ENCODE results near the gene KCNAB1.

KCNAB1 gene

GRCh38 chr3:156299569-156299968 lies 179.2 kb downstream of the KCNAB1 start:
- H3K4me3 ChIP-seq (replicated peaks; ENCODE audit: low read depth, low read length), result no peak overlapping the region
- no peak for DNase-seq (ENCODE audit: low read depth)
- TF ChIP-seq CTCF (IDR thresholded peaks at IDR 0.05; ENCODE audit: low read length, missing control alignments), result no peak

DNA sequence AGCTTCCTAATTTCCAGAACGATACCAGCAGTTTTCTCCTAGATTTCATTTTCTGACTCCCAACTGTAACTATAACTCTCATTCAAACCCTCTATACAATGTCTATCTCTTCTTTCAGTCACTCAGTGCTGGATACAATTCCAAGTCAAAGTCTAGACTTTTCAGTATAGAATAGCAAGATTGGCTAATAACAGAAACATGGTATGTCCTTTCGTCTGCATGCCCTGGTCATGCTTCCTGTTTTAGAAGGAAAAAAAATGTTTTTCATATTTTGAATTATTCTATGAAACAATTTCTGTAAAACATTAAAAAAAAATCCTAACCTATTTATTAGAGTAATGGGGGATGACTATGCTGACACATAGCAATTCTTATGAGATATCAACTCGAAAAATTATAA lies 180.0 kb downstream of the KCNAB1 start:
- no peak for TF ChIP-seq CTCF (IDR thresholded peaks at IDR 0.05; ENCODE audit: low read length, missing control alignments)
- DNase-seq (ENCODE audit: low read depth), result no peak

GRCh38 chr3:156300929-156301840 lies 180.8 kb downstream of the KCNAB1 start:
- no peak for TF ChIP-seq CTCF (IDR thresholded peaks at IDR 0.05; ENCODE audit: low read length, missing control alignments)
- DNase-seq (ENCODE audit: low read depth), result no peak
- no peak overlapping the region for H3K4me3 ChIP-seq (replicated peaks; ENCODE audit: low read depth, low read length)

More for the DNA sequence above, 180.0 kb downstream of the KCNAB1 start:
- no peak overlapping the region for H3K4me3 ChIP-seq (replicated peaks; ENCODE audit: low read depth, low read length)

DNA sequence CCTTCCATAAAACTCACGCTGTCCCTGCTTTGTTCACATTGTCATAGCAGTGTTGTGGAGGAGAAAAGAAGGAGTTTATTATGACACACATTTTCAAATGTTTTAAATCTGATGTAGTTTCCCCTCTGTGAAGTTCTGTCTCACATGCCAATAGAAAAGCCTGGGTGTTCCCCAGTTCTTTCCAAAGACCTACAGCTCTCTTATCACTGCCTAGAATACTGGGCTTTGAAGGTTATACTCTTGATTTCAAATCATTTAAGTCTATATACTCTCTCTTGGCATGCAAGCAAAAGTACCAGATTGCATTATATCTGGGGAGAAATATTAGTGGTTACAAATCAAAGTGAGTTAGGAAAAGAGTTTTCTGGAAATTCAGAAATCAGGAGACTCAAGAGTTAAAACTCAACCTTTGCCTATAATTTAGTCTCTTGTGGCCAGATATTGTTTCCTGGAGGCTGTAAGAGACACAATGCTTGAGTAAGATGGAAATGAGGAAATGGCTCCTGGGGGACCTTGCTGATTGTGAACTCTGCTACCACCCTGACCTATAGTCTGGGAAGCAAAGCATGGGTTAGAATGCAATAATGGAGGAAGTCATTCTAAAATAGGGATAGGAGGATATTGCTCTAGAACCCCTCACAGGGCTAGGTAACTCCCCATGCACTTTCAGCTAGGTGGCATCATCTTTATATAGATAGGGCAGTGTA lies 182.8 kb downstream of the KCNAB1 start:
- DNase-seq (ENCODE audit: low read depth), result no peak
- no peak overlapping the region for H3K4me3 ChIP-seq (replicated peaks; ENCODE audit: low read depth, low read length)
- TF ChIP-seq CTCF (IDR thresholded peaks at IDR 0.05; ENCODE audit: low read length, missing control alignments), result no peak

DNA sequence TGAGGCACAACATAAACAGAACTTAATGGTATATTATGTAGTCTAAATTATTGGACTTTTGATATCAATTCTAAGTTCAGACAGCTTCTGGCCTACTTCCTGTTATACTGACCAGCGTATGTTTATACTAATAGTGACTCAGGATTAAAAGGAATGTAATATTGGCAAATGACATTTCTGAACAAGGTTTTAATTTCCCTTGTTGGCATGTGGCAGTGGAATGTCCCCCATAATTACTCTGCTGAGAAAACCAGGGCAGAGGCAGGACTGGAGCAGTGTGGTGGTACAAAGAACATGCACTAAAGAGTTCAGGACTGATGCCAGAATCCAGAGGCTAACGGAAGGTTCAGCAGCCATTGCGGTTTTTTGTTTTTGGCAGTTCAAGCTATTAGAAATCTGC lies 184.0 kb downstream of the KCNAB1 start:
- no peak for TF ChIP-seq CTCF (IDR thresholded peaks at IDR 0.05; ENCODE audit: low read length, missing control alignments)
- peak; percentile 60 for DNase-seq (ENCODE audit: low read depth)

GRCh38 chr3:156305672-156306071 lies 185.3 kb downstream of the KCNAB1 start:
- no peak for DNase-seq (ENCODE audit: low read depth)
- no peak for TF ChIP-seq CTCF (IDR thresholded peaks at IDR 0.05; ENCODE audit: low read length, missing control alignments)

More for the DNA sequence above, 184.0 kb downstream of the KCNAB1 start:
- no peak overlapping the region for H3K4me3 ChIP-seq (replicated peaks; ENCODE audit: low read depth, low read length)

More at GRCh38 chr3:156305672-156306071, 185.3 kb downstream of the KCNAB1 start:
- H3K4me3 ChIP-seq (replicated peaks; ENCODE audit: low read depth, low read length), result no peak overlapping the region
